ENCODE data around the gene FHOD3. TPM values are rescaled to one million over a fixed set of nuclear protein-coding genes. Genes with fewer than 3 reads are reported as not detected.

Gene FHOD3
- total and polyA plus RNA-seq, 4 donors, result 6.2 to 42.0 (median 20.4) TPM

DNA sequence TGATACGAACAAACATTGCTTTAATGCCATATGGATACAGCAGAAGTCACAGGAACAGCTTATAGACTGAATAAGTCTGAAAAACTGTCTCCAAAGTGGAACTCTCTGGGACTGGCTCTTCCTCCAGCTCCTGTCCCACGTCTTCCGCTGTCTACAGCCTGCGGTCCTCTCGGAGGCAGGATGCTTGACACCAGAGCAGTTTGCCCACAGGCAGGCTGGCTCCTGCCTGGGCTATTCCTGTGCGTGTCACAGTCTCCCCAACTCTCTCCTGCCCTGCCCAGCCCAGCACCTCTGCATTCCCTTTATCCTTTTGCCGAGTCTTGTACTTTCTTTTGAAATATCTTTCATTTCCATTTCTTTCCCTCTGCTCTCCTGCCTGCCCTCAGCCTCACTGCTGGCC lies 234.1 kb downstream of the FHOD3 start:
- Histone ChIP-seq H3K4me3 (ENCODE audit: low read length in 2 of 2) (no peak overlapping the region), H3K27me3 (ENCODE audit: control insufficient read depth in 1 of 2, insufficient read depth in 2 of 2, low read length in 1 of 2) (no peaks in the 10 kb centered on the region), H3K4me1 (ENCODE audit: control insufficient read depth in 1 of 2, insufficient read depth in 2 of 2, low read length in 2 of 2) (no peaks in the 10 kb centered on the region), H3K36me3 (ENCODE audit: control insufficient read depth in 1 of 2, insufficient read depth in 2 of 2, low read length in 1 of 2) (no peaks in the 10 kb centered on the region), H3K9me3 (ENCODE audit: control insufficient read depth, low read length) (no peaks in the 10 kb centered on the region), H3K27ac (ENCODE audit: low read depth in 1 of 2, low read length in 2 of 2) (no peak overlapping the region)
- DNase-seq (no peak), ATAC-seq (ENCODE audit: low FRiP score) (no peak)
- WGBS, 2 donors, result 98% methylated on average over 7 of the region's 7 CpGs
- intact Hi-C loops (cut with DNase I), result no loop called here

DNA sequence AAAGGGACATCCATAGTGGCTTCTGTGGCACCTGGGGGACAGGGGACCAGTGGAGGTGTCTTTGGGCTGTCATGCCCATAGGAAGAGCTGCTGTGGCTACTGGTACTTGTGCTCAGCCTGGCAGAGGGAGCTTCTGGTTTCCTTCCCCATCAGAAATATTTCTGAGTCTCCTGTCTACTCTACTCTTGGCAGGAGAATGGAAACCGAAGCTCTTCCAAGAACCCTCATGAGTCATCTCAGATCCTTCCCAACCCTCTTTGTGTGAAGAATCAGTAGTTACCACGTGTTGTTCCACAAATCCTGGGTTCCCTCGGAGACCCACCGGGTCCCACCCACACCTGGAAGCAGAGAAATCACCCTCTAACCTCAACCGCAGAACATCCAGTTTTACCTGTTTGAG lies 234.9 kb downstream of the FHOD3 start:
- ATAC-seq (ENCODE audit: low FRiP score) (peak; percentile 20), DNase-seq (no peak)
- Histone ChIP-seq H3K27ac (ENCODE audit: low read depth in 1 of 2, low read length in 2 of 2) (no peak overlapping the region), H3K9me3 (ENCODE audit: control insufficient read depth, low read length) (no peaks in the 10 kb centered on the region), H3K36me3 (ENCODE audit: control insufficient read depth in 1 of 2, insufficient read depth in 2 of 2, low read length in 1 of 2) (no peaks in the 10 kb centered on the region), H3K4me1 (ENCODE audit: control insufficient read depth in 1 of 2, insufficient read depth in 2 of 2, low read length in 2 of 2) (no peaks in the 10 kb centered on the region), H3K27me3 (ENCODE audit: control insufficient read depth in 1 of 2, insufficient read depth in 2 of 2, low read length in 1 of 2) (no peaks in the 10 kb centered on the region), H3K4me3 (ENCODE audit: low read length in 2 of 2) (no peak overlapping the region)
- WGBS, 2 donors, result 54 to 56% methylated on average over 5 of the region's 5 CpGs
- intact Hi-C loops (cut with DNase I), result no loop called here

DNA sequence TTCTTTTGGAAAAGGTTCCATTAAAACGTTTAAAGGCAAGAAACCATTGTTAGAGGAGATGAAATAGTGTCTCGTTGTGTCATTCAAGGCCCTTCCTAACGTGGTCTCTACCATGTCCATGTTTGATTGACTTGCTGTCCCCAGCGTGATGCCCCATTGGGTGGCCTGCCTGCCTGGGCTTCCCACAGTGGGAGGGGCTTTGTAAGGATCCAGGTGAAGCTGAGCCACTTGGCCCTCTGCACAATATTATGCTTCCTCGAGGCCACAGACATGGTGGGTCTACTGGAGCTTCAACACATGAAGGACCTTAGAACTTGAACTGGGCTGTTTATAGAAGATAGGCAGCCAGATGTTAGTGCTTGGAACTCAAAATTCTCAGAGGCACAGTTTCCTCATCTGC lies 235.3 kb downstream of the FHOD3 start:
- no peak overlapping the region for H3K27ac ChIP-seq (ENCODE audit: low read depth in 1 of 2, low read length in 2 of 2)
- no peaks in the 10 kb centered on the region for H3K36me3 ChIP-seq (ENCODE audit: control insufficient read depth in 1 of 2, insufficient read depth in 2 of 2, low read length in 1 of 2)
- intact Hi-C loops (cut with DNase I), result no loop called here
- H3K4me3 ChIP-seq (ENCODE audit: low read length in 2 of 2), result no peak overlapping the region
- DNase-seq (no peak), ATAC-seq (ENCODE audit: low FRiP score) (no peak)
- H3K4me1 ChIP-seq (ENCODE audit: control insufficient read depth in 1 of 2, insufficient read depth in 2 of 2, low read length in 2 of 2), result no peaks in the 10 kb centered on the region
- H3K27me3 ChIP-seq (ENCODE audit: control insufficient read depth in 1 of 2, insufficient read depth in 2 of 2, low read length in 1 of 2), result no peaks in the 10 kb centered on the region
- H3K9me3 ChIP-seq (ENCODE audit: control insufficient read depth, low read length), result no peaks in the 10 kb centered on the region
- 91 to 92% methylated on average over 5 of the region's 5 CpGs for WGBS, 2 donors

DNA sequence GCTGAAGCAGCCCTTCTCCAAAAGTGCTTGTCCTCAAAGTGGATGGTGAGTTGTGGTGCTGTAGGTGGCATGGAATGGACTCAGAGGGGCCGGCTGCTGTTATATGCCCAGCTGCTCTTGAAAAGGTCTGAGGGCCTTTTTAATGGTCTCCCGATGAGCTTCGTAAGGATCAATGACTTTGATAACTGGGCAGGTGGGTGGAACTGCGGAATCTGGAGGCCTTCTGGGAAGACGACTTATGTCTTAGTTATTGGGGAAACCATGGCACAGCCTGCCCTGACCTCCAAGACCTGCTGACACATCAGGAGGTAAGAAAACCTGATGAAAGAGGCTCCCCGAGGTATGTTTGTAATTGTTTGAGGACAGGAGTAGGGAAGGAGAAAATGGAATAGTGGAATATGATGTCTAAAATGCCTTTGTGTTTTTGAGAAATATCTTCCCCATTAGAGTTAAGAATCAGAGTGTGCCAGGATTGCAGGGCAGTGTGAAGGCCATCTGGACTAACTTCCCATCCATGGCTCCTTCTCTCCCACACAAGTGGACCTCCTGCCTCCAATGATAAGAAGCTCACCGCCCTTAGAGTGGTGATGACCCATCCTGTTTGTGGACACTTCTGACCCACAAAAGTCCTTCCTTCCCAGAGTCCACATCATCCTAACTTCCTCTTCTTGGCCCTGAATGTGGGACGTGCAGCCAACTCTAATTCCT lies 236.1 kb downstream of the FHOD3 start:
- no peak overlapping the region for H3K4me3 ChIP-seq (ENCODE audit: low read length in 2 of 2)
- ATAC-seq (ENCODE audit: low FRiP score) (no peak), DNase-seq (no peak)
- H3K27me3 ChIP-seq (ENCODE audit: control insufficient read depth in 1 of 2, insufficient read depth in 2 of 2, low read length in 1 of 2), result no peaks in the 10 kb centered on the region
- intact Hi-C loops (cut with DNase I), result no loop called here
- 94 to 95% methylated on average over 8 of the region's 8 CpGs for WGBS, 2 donors
- no peaks in the 10 kb centered on the region for H3K4me1 ChIP-seq (ENCODE audit: control insufficient read depth in 1 of 2, insufficient read depth in 2 of 2, low read length in 2 of 2)
- H3K27ac ChIP-seq (ENCODE audit: low read depth in 1 of 2, low read length in 2 of 2), result no peak overlapping the region
- H3K9me3 ChIP-seq (ENCODE audit: control insufficient read depth, low read length), result no peaks in the 10 kb centered on the region
- no peaks in the 10 kb centered on the region for H3K36me3 ChIP-seq (ENCODE audit: control insufficient read depth in 1 of 2, insufficient read depth in 2 of 2, low read length in 1 of 2)

DNA sequence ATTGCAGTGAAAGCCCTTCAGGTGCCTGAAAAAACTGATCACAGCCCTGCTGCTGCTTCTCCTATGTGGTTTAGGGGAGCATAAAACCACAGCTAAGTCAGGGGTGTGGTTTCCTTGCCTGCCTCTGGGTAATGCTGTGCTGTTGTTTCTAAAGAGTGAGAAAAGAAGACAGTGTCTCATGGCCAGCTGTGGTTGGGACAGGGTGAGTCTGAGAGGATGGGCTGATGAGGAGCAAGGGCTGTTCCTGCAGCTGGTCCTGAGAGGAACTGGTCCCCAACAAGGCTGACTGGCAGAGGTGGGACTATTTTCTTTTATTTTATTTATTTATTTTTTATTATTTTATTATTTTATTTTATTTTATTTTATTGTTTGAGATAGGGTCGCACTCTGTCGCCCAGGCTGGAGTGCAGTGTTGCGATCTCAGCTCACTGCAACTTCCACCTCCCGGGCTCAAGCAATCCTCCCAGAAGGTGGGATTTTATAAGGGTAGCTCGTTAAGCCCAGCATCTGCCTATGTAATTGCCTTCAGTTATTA lies 236.7 kb downstream of the FHOD3 start:
- H3K27me3 ChIP-seq (ENCODE audit: control insufficient read depth in 1 of 2, insufficient read depth in 2 of 2, low read length in 1 of 2), result no peaks in the 10 kb centered on the region
- H3K36me3 ChIP-seq (ENCODE audit: control insufficient read depth in 1 of 2, insufficient read depth in 2 of 2, low read length in 1 of 2), result no peaks in the 10 kb centered on the region
- ATAC-seq (ENCODE audit: low FRiP score), result no peak
- no peaks in the 10 kb centered on the region for H3K4me1 ChIP-seq (ENCODE audit: control insufficient read depth in 1 of 2, insufficient read depth in 2 of 2, low read length in 2 of 2)
- H3K4me3 ChIP-seq (ENCODE audit: low read length in 2 of 2), result no peak overlapping the region
- H3K9me3 ChIP-seq (ENCODE audit: control insufficient read depth, low read length), result no peaks in the 10 kb centered on the region
- DNase-seq, result no peak
- intact Hi-C loops (cut with DNase I), result no loop called here
- 96 to 97% methylated on average over 5 of the region's 5 CpGs for WGBS, 2 donors
- no peak overlapping the region for H3K27ac ChIP-seq (ENCODE audit: low read depth in 1 of 2, low read length in 2 of 2)

DNA sequence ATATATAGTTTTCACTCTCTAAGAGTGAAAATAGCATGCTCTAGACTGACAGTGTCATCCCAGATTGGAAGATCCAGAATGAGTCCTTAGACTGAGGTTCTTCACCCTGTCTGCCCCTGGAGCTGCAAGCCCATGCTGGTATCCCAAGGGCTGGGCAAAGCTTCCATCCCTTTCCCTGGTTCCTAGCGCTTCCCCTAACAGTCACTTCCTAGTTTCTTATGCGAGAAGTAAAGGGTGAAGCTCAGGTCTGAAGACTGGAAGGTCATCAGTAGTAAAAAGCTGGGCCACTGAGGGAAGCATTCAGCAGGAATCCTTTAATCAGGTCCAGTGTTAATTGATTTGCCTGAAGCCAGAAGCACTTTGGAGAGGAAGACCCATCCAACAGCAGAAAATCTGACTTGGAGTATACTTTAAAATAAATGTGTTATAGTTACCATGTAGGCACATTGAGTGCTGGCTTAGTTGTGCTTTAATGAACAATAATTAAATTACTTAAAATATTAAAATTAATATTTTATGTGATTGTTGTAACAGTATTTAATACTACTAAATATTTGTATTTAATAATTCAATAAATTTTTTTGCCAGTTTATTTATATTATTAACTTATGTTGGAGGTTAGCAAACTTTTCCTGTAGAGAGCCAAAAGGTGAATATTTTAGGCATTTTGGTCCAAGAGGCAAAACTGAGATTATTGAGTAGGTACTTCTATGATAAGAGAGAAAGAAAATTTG lies 237.9 kb downstream of the FHOD3 start:
- H3K27ac ChIP-seq (ENCODE audit: low read depth in 1 of 2, low read length in 2 of 2), result no peak overlapping the region
- WGBS, 2 donors, result 99 to 100% methylated on average over 2 of the region's 2 CpGs
- no peaks in the 10 kb centered on the region for H3K36me3 ChIP-seq (ENCODE audit: control insufficient read depth in 1 of 2, insufficient read depth in 2 of 2, low read length in 1 of 2)
- H3K4me1 ChIP-seq (ENCODE audit: control insufficient read depth in 1 of 2, insufficient read depth in 2 of 2, low read length in 2 of 2), result no peaks in the 10 kb centered on the region
- H3K9me3 ChIP-seq (ENCODE audit: control insufficient read depth, low read length), result no peaks in the 10 kb centered on the region
- no peak overlapping the region for H3K4me3 ChIP-seq (ENCODE audit: low read length in 2 of 2)
- no peak for DNase-seq
- intact Hi-C loops (cut with DNase I), result no loop called here
- no peaks in the 10 kb centered on the region for H3K27me3 ChIP-seq (ENCODE audit: control insufficient read depth in 1 of 2, insufficient read depth in 2 of 2, low read length in 1 of 2)
- no peak for ATAC-seq (ENCODE audit: low FRiP score)

DNA sequence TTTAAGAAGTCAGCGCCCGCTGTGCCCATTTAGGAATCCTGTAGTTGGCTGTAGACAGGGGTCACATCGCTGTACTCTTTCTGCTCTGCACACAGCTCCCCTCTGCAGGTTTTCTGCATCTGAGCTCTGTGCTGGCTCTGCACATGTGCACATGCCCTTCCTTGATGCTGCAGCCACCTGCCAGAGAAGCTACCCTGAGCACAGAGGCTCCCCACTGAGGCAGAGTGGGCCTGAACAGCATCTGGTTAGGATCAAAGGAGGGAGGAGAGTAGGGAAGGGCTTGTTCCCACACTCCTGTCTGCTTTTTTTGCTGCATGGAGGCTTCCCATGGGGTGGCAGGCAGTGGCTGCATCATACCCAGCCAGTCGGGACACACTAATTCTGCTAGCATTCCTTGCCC lies 238.9 kb downstream of the FHOD3 start:
- Histone ChIP-seq H3K9me3 (ENCODE audit: control insufficient read depth, low read length) (no peaks in the 10 kb centered on the region), H3K4me1 (ENCODE audit: control insufficient read depth in 1 of 2, insufficient read depth in 2 of 2, low read length in 2 of 2) (no peaks in the 10 kb centered on the region), H3K27me3 (ENCODE audit: control insufficient read depth in 1 of 2, insufficient read depth in 2 of 2, low read length in 1 of 2) (no peaks in the 10 kb centered on the region), H3K4me3 (ENCODE audit: low read length in 2 of 2) (no peak overlapping the region), H3K36me3 (ENCODE audit: control insufficient read depth in 1 of 2, insufficient read depth in 2 of 2, low read length in 1 of 2) (no peaks in the 10 kb centered on the region), H3K27ac (ENCODE audit: low read depth in 1 of 2, low read length in 2 of 2) (no peak overlapping the region)
- intact Hi-C loops (cut with DNase I), result no loop called here
- DNase-seq (no peak), ATAC-seq (ENCODE audit: low FRiP score) (no peak)
- WGBS, 2 donors, result 87 to 89% methylated on average over 4 of the region's 4 CpGs

DNA sequence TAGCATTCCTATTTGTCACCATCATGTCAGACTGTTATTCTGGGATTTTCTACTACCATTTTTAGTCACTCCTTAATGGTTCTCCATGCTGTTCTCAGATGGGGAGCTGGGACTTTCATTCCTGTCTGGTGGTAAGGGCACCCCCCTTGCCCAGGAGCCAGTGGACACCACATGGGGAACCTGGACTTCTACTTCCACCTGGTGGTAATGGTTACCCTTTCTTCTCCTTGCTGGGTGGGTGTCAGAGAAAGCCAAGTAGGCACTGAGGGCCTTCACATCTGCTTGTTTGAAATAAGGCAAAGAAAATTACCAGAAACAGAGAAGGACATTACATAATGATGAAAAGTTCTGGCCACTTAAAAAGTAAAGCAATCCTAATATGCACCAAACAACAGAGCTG lies 239.8 kb downstream of the FHOD3 start:
- peaks cover 0 to 3% of the 10 kb centered on the region in 2 donors for H3K4me1 ChIP-seq (ENCODE audit: control insufficient read depth in 1 of 2, insufficient read depth in 2 of 2, low read length in 2 of 2)
- ATAC-seq (ENCODE audit: low FRiP score), result no peak
- DNase-seq, result no peak
- no peaks in the 10 kb centered on the region for H3K27me3 ChIP-seq (ENCODE audit: control insufficient read depth in 1 of 2, insufficient read depth in 2 of 2, low read length in 1 of 2)
- H3K36me3 ChIP-seq (ENCODE audit: control insufficient read depth in 1 of 2, insufficient read depth in 2 of 2, low read length in 1 of 2), result no peaks in the 10 kb centered on the region
- no peaks in the 10 kb centered on the region for H3K9me3 ChIP-seq (ENCODE audit: control insufficient read depth, low read length)
- no peak overlapping the region for H3K4me3 ChIP-seq (ENCODE audit: low read length in 2 of 2)
- H3K27ac ChIP-seq (ENCODE audit: low read depth in 1 of 2, low read length in 2 of 2), result no peak overlapping the region
- intact Hi-C loops (cut with DNase I), result no loop called here

DNA sequence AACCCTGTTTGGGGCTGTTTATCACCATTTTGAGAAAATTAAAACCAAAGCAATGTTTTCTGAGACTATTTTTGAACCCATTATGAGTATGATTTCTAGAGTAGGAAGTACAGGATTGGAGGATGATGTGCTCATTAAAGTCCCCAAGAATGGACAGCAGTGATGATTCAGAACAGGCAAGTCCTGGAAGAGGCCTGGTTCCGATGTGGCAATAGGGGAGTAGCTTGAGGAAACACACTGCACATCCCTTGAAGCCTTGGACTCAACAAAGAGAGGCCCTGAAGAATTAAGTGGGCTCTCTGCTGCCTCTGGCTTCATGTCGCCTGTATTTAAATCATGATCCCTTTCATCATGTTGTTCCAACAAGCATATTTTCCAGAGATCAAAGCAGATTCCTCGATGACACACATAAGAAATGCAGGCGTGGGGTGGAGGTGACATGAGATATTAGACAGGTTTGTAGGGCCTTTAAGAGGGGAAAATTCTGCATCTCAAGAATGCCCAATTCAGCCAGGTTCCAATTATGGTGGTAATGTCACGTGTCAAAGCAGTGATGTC lies 242.2 kb downstream of the FHOD3 start:
- H3K27ac ChIP-seq (ENCODE audit: low read depth in 1 of 2, low read length in 2 of 2), result no peak overlapping the region
- no peaks in the 10 kb centered on the region for H3K9me3 ChIP-seq (ENCODE audit: control insufficient read depth, low read length)
- no peaks in the 10 kb centered on the region for H3K36me3 ChIP-seq (ENCODE audit: control insufficient read depth in 1 of 2, insufficient read depth in 2 of 2, low read length in 1 of 2)
- 95 to 97% methylated on average over 5 of the region's 5 CpGs for WGBS, 2 donors
- H3K27me3 ChIP-seq (ENCODE audit: control insufficient read depth in 1 of 2, insufficient read depth in 2 of 2, low read length in 1 of 2), result no peaks in the 10 kb centered on the region
- peaks cover 0 to 3% of the 10 kb centered on the region in 2 donors for H3K4me1 ChIP-seq (ENCODE audit: control insufficient read depth in 1 of 2, insufficient read depth in 2 of 2, low read length in 2 of 2)
- ATAC-seq (ENCODE audit: low FRiP score) (no peak), DNase-seq (no peak)
- intact Hi-C loops (cut with DNase I), result no loop called here
- no peak overlapping the region for H3K4me3 ChIP-seq (ENCODE audit: low read length in 2 of 2)
